ENCODE results near the gene PCED1B.

Gene PCED1B

GRCh38 chr12:47223848-47224213, 144.4 kb downstream of the PCED1B start:
- Histone ChIP-seq H3K4me3 (ENCODE audit: low read length) (peak overlapping the region; percentile 32), H3K9ac (ENCODE audit: low read depth, low read length) (peak overlapping the region; percentile 71)

GRCh38 chr12:47224563-47225133, 145.2 kb downstream of the PCED1B start:
- H3K9me3 ChIP-seq (ENCODE audit: insufficient read depth, low read depth, low read length): no peaks in the 10 kb centered on the region
- peak overlapping the region; percentile 87 for H3K27ac ChIP-seq (ENCODE audit: low read depth, low read length)
- no peaks in the 10 kb centered on the region for H3K36me3 ChIP-seq (ENCODE audit: insufficient read depth, low read length)
- peak overlapping the region; percentile 32 for H3K4me3 ChIP-seq (ENCODE audit: low read length)
- 84% methylated on average over 17 of the region's 17 CpGs for WGBS
- peaks cover 54% of the 10 kb centered on the region for H3K4me1 ChIP-seq (ENCODE audit: insufficient read depth, low read length)
- peak overlapping the region; percentile 71; the same call in 1 of the 2 replicates for H3K9ac ChIP-seq (ENCODE audit: low read depth, low read length)
- H3K27me3 ChIP-seq (ENCODE audit: insufficient read depth, low read length): no peaks in the 10 kb centered on the region

More at GRCh38 chr12:47223848-47224213, 144.4 kb downstream of the PCED1B start:
- peaks cover 57% of the 10 kb centered on the region for H3K4me1 ChIP-seq (ENCODE audit: insufficient read depth, low read length)
- no peaks in the 10 kb centered on the region for H3K27me3 ChIP-seq (ENCODE audit: insufficient read depth, low read length)
- no peaks in the 10 kb centered on the region for H3K36me3 ChIP-seq (ENCODE audit: insufficient read depth, low read length)
- H3K9me3 ChIP-seq (ENCODE audit: insufficient read depth, low read depth, low read length): no peaks in the 10 kb centered on the region
- H3K27ac ChIP-seq (ENCODE audit: low read depth, low read length): peak overlapping the region; percentile 87
- WGBS: 11% methylated on average over 3 of the region's 4 CpGs

- peaks cover 53% of the 10 kb centered on the region for H3K4me1 ChIP-seq (ENCODE audit: insufficient read depth, low read length)
- no peak overlapping the region for H3K4me3 ChIP-seq (ENCODE audit: low read length)
- H3K36me3 ChIP-seq (ENCODE audit: insufficient read depth, low read length): no peaks in the 10 kb centered on the region
- H3K27me3 ChIP-seq (ENCODE audit: insufficient read depth, low read length): no peaks in the 10 kb centered on the region
- no peaks in the 10 kb centered on the region for H3K9me3 ChIP-seq (ENCODE audit: insufficient read depth, low read depth, low read length)
- no CpG with 5 or more reads among the region's 2 CpGs for WGBS
- no peak overlapping the region for H3K9ac ChIP-seq (ENCODE audit: low read depth, low read length)
- H3K27ac ChIP-seq (ENCODE audit: low read depth, low read length): no peak overlapping the region; the same call in 1 of the 2 replicates
Measured at GRCh38 chr12:47225356-47225755, 145.9 kb downstream of the PCED1B start.

- H3K27ac ChIP-seq (ENCODE audit: low read depth, low read length): no peak overlapping the region
- no peaks in the 10 kb centered on the region for H3K9me3 ChIP-seq (ENCODE audit: insufficient read depth, low read depth, low read length)
- no peaks in the 10 kb centered on the region for H3K27me3 ChIP-seq (ENCODE audit: insufficient read depth, low read length)
- 76% methylated on average over 10 of the region's 10 CpGs for WGBS
- no peak overlapping the region for H3K9ac ChIP-seq (ENCODE audit: low read depth, low read length)
- no peak overlapping the region for H3K4me3 ChIP-seq (ENCODE audit: low read length)
- H3K36me3 ChIP-seq (ENCODE audit: insufficient read depth, low read length): no peaks in the 10 kb centered on the region
- peaks cover 45% of the 10 kb centered on the region for H3K4me1 ChIP-seq (ENCODE audit: insufficient read depth, low read length)
Measured at GRCh38 chr12:47226199-47226598, 146.8 kb downstream of the PCED1B start.

GRCh38 chr12:47228802-47229201, 149.4 kb downstream of the PCED1B start:
- H3K9ac ChIP-seq (ENCODE audit: low read depth, low read length): no peak overlapping the region
- H3K4me1 ChIP-seq (ENCODE audit: insufficient read depth, low read length): peaks cover 26% of the 10 kb centered on the region
- 93% methylated on average over 4 of the region's 4 CpGs for WGBS
- H3K36me3 ChIP-seq (ENCODE audit: insufficient read depth, low read length): no peaks in the 10 kb centered on the region
- no peak overlapping the region for H3K4me3 ChIP-seq (ENCODE audit: low read length)
- no peak overlapping the region for H3K27ac ChIP-seq (ENCODE audit: low read depth, low read length)
- H3K9me3 ChIP-seq (ENCODE audit: insufficient read depth, low read depth, low read length): no peaks in the 10 kb centered on the region
- no peaks in the 10 kb centered on the region for H3K27me3 ChIP-seq (ENCODE audit: insufficient read depth, low read length)

GRCh38 chr12:47231456-47231855, 152.0 kb downstream of the PCED1B start:
- Histone ChIP-seq H3K4me1 (ENCODE audit: insufficient read depth, low read length) (0 out of 2 replicates have a peak, but pooled peaks cover 5% of the 10 kb centered on the region), H3K9ac (ENCODE audit: low read depth, low read length) (no peak overlapping the region), H3K27me3 (ENCODE audit: insufficient read depth, low read length) (no peaks in the 10 kb centered on the region), H3K4me3 (ENCODE audit: low read length) (no peak overlapping the region), H3K27ac (ENCODE audit: low read depth, low read length) (no peak overlapping the region), H3K9me3 (ENCODE audit: insufficient read depth, low read depth, low read length) (no peaks in the 10 kb centered on the region), H3K36me3 (ENCODE audit: insufficient read depth, low read length) (no peaks in the 10 kb centered on the region)
- WGBS: 88% methylated on average over 7 of the region's 7 CpGs

GRCh38 chr12:47234576-47235141, 155.2 kb downstream of the PCED1B start:
- Histone ChIP-seq H3K4me3 (ENCODE audit: low read length) (no peak overlapping the region), H3K27me3 (ENCODE audit: insufficient read depth, low read length) (no peaks in the 10 kb centered on the region), H3K36me3 (ENCODE audit: insufficient read depth, low read length) (no peaks in the 10 kb centered on the region), H3K27ac (ENCODE audit: low read depth, low read length) (no peak overlapping the region), H3K9ac (ENCODE audit: low read depth, low read length) (no peak overlapping the region), H3K4me1 (ENCODE audit: insufficient read depth, low read length) (peaks cover 6% of the 10 kb centered on the region), H3K9me3 (ENCODE audit: insufficient read depth, low read depth, low read length) (no peaks in the 10 kb centered on the region)
- 92% methylated on average over 14 of the region's 14 CpGs for WGBS

GRCh38 chr12:47235258-47236040, 156.0 kb downstream of the PCED1B start:
- H3K36me3 ChIP-seq (ENCODE audit: insufficient read depth, low read length): no peaks in the 10 kb centered on the region
- H3K27ac ChIP-seq (ENCODE audit: low read depth, low read length): no peak overlapping the region
- H3K4me1 ChIP-seq (ENCODE audit: insufficient read depth, low read length): peaks cover 6% of the 10 kb centered on the region
- no peak overlapping the region for H3K9ac ChIP-seq (ENCODE audit: low read depth, low read length)
- H3K27me3 ChIP-seq (ENCODE audit: insufficient read depth, low read length): no peaks in the 10 kb centered on the region
- WGBS: 97% methylated on average over 48 of the region's 48 CpGs
- no peak overlapping the region for H3K4me3 ChIP-seq (ENCODE audit: low read length)
- H3K9me3 ChIP-seq (ENCODE audit: insufficient read depth, low read depth, low read length): no peaks in the 10 kb centered on the region

- no peaks in the 10 kb centered on the region for H3K36me3 ChIP-seq (ENCODE audit: insufficient read depth, low read length)
- 96% methylated on average over 13 of the region's 13 CpGs for WGBS
- no peak overlapping the region for H3K27ac ChIP-seq (ENCODE audit: low read depth, low read length)
- no peak overlapping the region for H3K4me3 ChIP-seq (ENCODE audit: low read length)
- H3K4me1 ChIP-seq (ENCODE audit: insufficient read depth, low read length): peaks cover 6% of the 10 kb centered on the region
- no peaks in the 10 kb centered on the region for H3K9me3 ChIP-seq (ENCODE audit: insufficient read depth, low read depth, low read length)
- no peaks in the 10 kb centered on the region for H3K27me3 ChIP-seq (ENCODE audit: insufficient read depth, low read length)
- H3K9ac ChIP-seq (ENCODE audit: low read depth, low read length): no peak overlapping the region
Measured at GRCh38 chr12:47236109-47236714, 156.8 kb downstream of the PCED1B start.

GRCh38 chr12:47237751-47238211, 158.4 kb downstream of the PCED1B start:
- Histone ChIP-seq H3K4me1 (ENCODE audit: insufficient read depth, low read length) (peaks cover 6% of the 10 kb centered on the region), H3K9me3 (ENCODE audit: insufficient read depth, low read depth, low read length) (no peaks in the 10 kb centered on the region), H3K27ac (ENCODE audit: low read depth, low read length) (no peak overlapping the region), H3K9ac (ENCODE audit: low read depth, low read length) (no peak overlapping the region), H3K36me3 (ENCODE audit: insufficient read depth, low read length) (no peaks in the 10 kb centered on the region), H3K27me3 (ENCODE audit: insufficient read depth, low read length) (no peaks in the 10 kb centered on the region), H3K4me3 (ENCODE audit: low read length) (no peak overlapping the region)
- 92% methylated on average over 1 of the region's 1 CpG for WGBS

- Histone ChIP-seq H3K9ac (ENCODE audit: low read depth, low read length) (no peak overlapping the region), H3K4me1 (ENCODE audit: insufficient read depth, low read length) (peaks cover 6% of the 10 kb centered on the region), H3K36me3 (ENCODE audit: insufficient read depth, low read length) (no peaks in the 10 kb centered on the region), H3K4me3 (ENCODE audit: low read length) (no peak overlapping the region), H3K27ac (ENCODE audit: low read depth, low read length) (no peak overlapping the region), H3K9me3 (ENCODE audit: insufficient read depth, low read depth, low read length) (no peaks in the 10 kb centered on the region), H3K27me3 (ENCODE audit: insufficient read depth, low read length) (no peaks in the 10 kb centered on the region)
Measured at GRCh38 chr12:47238669-47239114, 159.3 kb downstream of the PCED1B start.

All from HUES64 (cell line).